ENCODE measurements around the gene EVX1. TPM values are rescaled to one million over a fixed set of nuclear protein-coding genes. Genes with fewer than 3 reads are reported as not detected.

The EVX1 gene
- total and polyA plus RNA-seq, 3 donors from 2014 or later = 0.25 to 1.4 (median 0.63) TPM

Other genes starting within 250 kb of the EVX1 start
- gene HOXA1, start 146.8 kb upstream of the EVX1 start, total RNA-seq = under 1 TPM; 0.37 to 0.79 TPM
- 0.16 TPM for gene HOXA1, start 146.8 kb upstream of the EVX1 start, polyA plus RNA-seq (ENCODE audit: insufficient read depth, low read depth, low replicate concordance)
- under 1 TPM in 1 of 2 donors, not detected in 1; 0.31 TPM for gene HOXA2, start 140.1 kb upstream of the EVX1 start, total RNA-seq
- 0.32 TPM for gene HOXA2, start 140.1 kb upstream of the EVX1 start, polyA plus RNA-seq (ENCODE audit: insufficient read depth, low read depth, low replicate concordance)
- gene HOXA4, start 112.0 kb upstream of the EVX1 start, total RNA-seq = 1 to 10 TPM; 1.7 to 3.4 TPM
- gene HOXA4, start 112.0 kb upstream of the EVX1 start, polyA plus RNA-seq (ENCODE audit: insufficient read depth, low read depth, low replicate concordance) = 3.3 TPM
- under 1 TPM in 1 of 2 donors, not detected in 1; 0.63 TPM for gene HOXA5, start 99.1 kb upstream of the EVX1 start, total RNA-seq
- gene HOXA5, start 99.1 kb upstream of the EVX1 start, polyA plus RNA-seq (ENCODE audit: insufficient read depth, low read depth, low replicate concordance) = 7.6 TPM
- gene HOXA6, start 95.0 kb upstream of the EVX1 start, total RNA-seq = not detected
- gene HOXA6, start 95.0 kb upstream of the EVX1 start, polyA plus RNA-seq (ENCODE audit: insufficient read depth, low read depth, low replicate concordance) = 0.37 TPM
- gene HOXA3, start 90.2 kb upstream of the EVX1 start, total RNA-seq = 1 to 10 TPM in 1 of 2 donors, under 1 TPM in 1; 0.93 to 2.4 TPM
- 2.8 TPM for gene HOXA3, start 90.2 kb upstream of the EVX1 start, polyA plus RNA-seq (ENCODE audit: insufficient read depth, low read depth, low replicate concordance)
- gene HOXA7, start 86.1 kb upstream of the EVX1 start, total RNA-seq = 1 to 10 TPM; 3.1 to 7.8 TPM
- 13.1 TPM for gene HOXA7, start 86.1 kb upstream of the EVX1 start, polyA plus RNA-seq (ENCODE audit: insufficient read depth, low read depth, low replicate concordance)
- under 1 TPM; 0.25 to 0.39 TPM for gene HOXA9, start 77.3 kb upstream of the EVX1 start, total RNA-seq
- 1.0 TPM for gene HOXA9, start 77.3 kb upstream of the EVX1 start, polyA plus RNA-seq (ENCODE audit: insufficient read depth, low read depth, low replicate concordance)
- 1 to 10 TPM in 1 of 2 donors, under 1 TPM in 1; 0.31 to 1.8 TPM for gene HOXA10, start 68.5 kb upstream of the EVX1 start, total RNA-seq
- 1.6 TPM for gene HOXA10, start 68.5 kb upstream of the EVX1 start, polyA plus RNA-seq (ENCODE audit: insufficient read depth, low read depth, low replicate concordance)
- under 1 TPM in 1 of 2 donors, not detected in 1; 0.25 TPM for gene HOXA11, start 57.6 kb upstream of the EVX1 start, total RNA-seq
- gene HOXA11, start 57.6 kb upstream of the EVX1 start, polyA plus RNA-seq (ENCODE audit: insufficient read depth, low read depth, low replicate concordance) = 0.96 TPM
- gene HOXA13, start 42.7 kb upstream of the EVX1 start, total RNA-seq = not detected
- 0.30 TPM for gene HOXA13, start 42.7 kb upstream of the EVX1 start, polyA plus RNA-seq (ENCODE audit: insufficient read depth, low read depth, low replicate concordance)